OCI-LY3 (cell line): ENCODE data around the gene DHX57.

Experiments used
- H2AFZ ChIP-seq: fragments of 200-600, 300-600 bp; shearing (Covaris generic); 2 replicates; pipeline ENCODE4 v1.6.0; 2014; ENCODE audit warnings: antibody characterized with exemption, low read depth, low read length
- H3K27ac ChIP-seq: fragments of 200-600, 300-600 bp; sonication (generic); 2 replicates; pipeline ENCODE4 v1.5.1; 2014; ENCODE audit warnings: mild to moderate bottlenecking, low read length, moderate library complexity, mixed read lengths
- H3K27me3 ChIP-seq: fragments of 200-600, 300-600 bp; sonication (generic); 2 replicates; pipeline ENCODE4 v1.6.1; 2014; ENCODE audit warnings: low read depth, low read length, mixed read lengths
- H3K36me3 ChIP-seq: fragments of 200-600, 300-600 bp; sonication (generic); replicated peaks from 2 replicates; pipeline ENCODE3; 2014; ENCODE audit warnings: low read depth, low read length, mixed read lengths
- H3K4me1 ChIP-seq: fragments of 300-600, 200-600 bp; sonication (generic); 2 replicates; pipeline ENCODE4 v1.6.1; 2014; ENCODE audit warnings: low read length, mixed read lengths
- H3K4me2 ChIP-seq: fragments of 200-600, 300-600 bp; sonication (generic); 2 replicates; pipeline ENCODE4 v1.6.1; 2014; ENCODE audit warnings: low read length, mixed read lengths
- H3K4me3 ChIP-seq: fragments of 300-600, 200-600 bp; sonication (generic); 2 replicates; pipeline ENCODE4 v1.5.1; 2014; ENCODE audit warnings: antibody characterized with exemption, mild to moderate bottlenecking, low read length, moderate library complexity
- H3K79me2 ChIP-seq: fragments of 300-600, 200-600 bp; shearing (Covaris generic); 2 replicates; pipeline ENCODE4 v1.6.1; 2014; ENCODE audit warnings: mild to moderate bottlenecking, low read length, mixed read lengths
- H3K9ac ChIP-seq: fragments of 300-600, 200-600 bp; shearing (Covaris generic); 2 replicates; pipeline ENCODE4 v1.6.0; 2014; ENCODE audit warnings: mild to moderate bottlenecking, low read length, moderate library complexity
- H3K9me3 ChIP-seq: fragments of 200-600, 300-600 bp; shearing (Covaris generic); 2 replicates; pipeline ENCODE4 v1.6.1; 2014; ENCODE audit warnings: low read length, mixed read lengths; ENCODE audit not compliant: insufficient read depth
- H4K20me1 ChIP-seq: fragments of 200-600, 300-600 bp; sonication (generic); 2 replicates; pipeline ENCODE4 v1.6.1; 2016; ENCODE audit warnings: low read length, mixed read lengths; ENCODE audit not compliant: insufficient read depth
- CTCF ChIP-seq: fragments of 200-600, 300-600 bp; sonication (generic); IDR thresholded peaks from 2 replicates; pipeline ENCODE4 v1.5.1; 2014; ENCODE audit warnings: antibody characterized with exemption, low read length, low read depth
- EZH2phosphoT487 ChIP-seq: fragments of 200-600 bp; shearing (Covaris generic); IDR thresholded peaks from 2 replicates; pipeline ENCODE4 v1.6.1; 2018; ENCODE audit warnings: antibody characterized with exemption, mixed run types, low read depth

Gene DHX57

GRCh38 chr2:38875576-38876367 is at the start of gene DHX57, which contains the start of gene MORN2:
Gene DHX57 (minus strand): TSS chr2:38875934. CDS start chr2:38868405, 7,529 bp downstream.
Gene MORN2 (plus strand): TSS chr2:38875976.
- Histone ChIP-seq H3K9ac (peak within 1 kb of the TSS; percentile 64), H3K27ac (no peak within 1 kb of the TSS), H3K4me2 (peak within 1 kb of the TSS; percentile 93), H3K4me1 (peaks cover 9% of the 10 kb centered on the region), H3K79me2 (peaks cover 16% of the 10 kb centered on the region), H2AFZ (peak within 1 kb of the TSS; percentile 94), H4K20me1 (no peaks in the 10 kb centered on the region), H3K36me3 (peaks cover 5% of the 10 kb centered on the region), H3K4me3 (peak within 1 kb of the TSS; percentile 95), H3K27me3 (no peaks in the 10 kb centered on the region), H3K9me3 (no peaks in the 10 kb centered on the region)
- TF ChIP-seq EZH2phosphoT487 (no peak), CTCF (no peak)

GRCh38 chr2:38922902-38923301 is 47.2 kb upstream of the DHX57 start:
- Histone ChIP-seq H3K9ac (no peak overlapping the region), H4K20me1 (no peaks in the 10 kb centered on the region), H3K27ac (no peak overlapping the region), H2AFZ (no peak overlapping the region), H3K4me2 (no peak overlapping the region), H3K4me1 (no peaks in the 10 kb centered on the region), H3K27me3 (no peaks in the 10 kb centered on the region; the same call in 1 of the 2 replicates), H3K36me3 (no peaks in the 10 kb centered on the region), H3K79me2 (no peaks in the 10 kb centered on the region), H3K4me3 (no peak overlapping the region), H3K9me3 (no peaks in the 10 kb centered on the region)
- TF ChIP-seq CTCF (no peak), EZH2phosphoT487 (no peak)

GRCh38 chr2:38922389-38922788 is 46.7 kb upstream of the DHX57 start:
- H3K36me3 ChIP-seq, result no peaks in the 10 kb centered on the region
- no peak overlapping the region for H3K4me3 ChIP-seq
- H3K79me2 ChIP-seq, result no peaks in the 10 kb centered on the region
- H3K9me3 ChIP-seq, result no peaks in the 10 kb centered on the region
- TF ChIP-seq CTCF, result no peak
- no peak for TF ChIP-seq EZH2phosphoT487
- H4K20me1 ChIP-seq, result no peaks in the 10 kb centered on the region
- no peak overlapping the region for H3K4me2 ChIP-seq
- H3K27ac ChIP-seq, result no peak overlapping the region
- H2AFZ ChIP-seq, result no peak overlapping the region
- H3K27me3 ChIP-seq, result no peaks in the 10 kb centered on the region; the same call in 1 of the 2 replicates
- H3K4me1 ChIP-seq, result no peaks in the 10 kb centered on the region
- no peak overlapping the region for H3K9ac ChIP-seq

- Histone ChIP-seq H4K20me1 (no peaks in the 10 kb centered on the region), H3K4me1 (peaks cover 14% of the 10 kb centered on the region), H3K27ac (no peak overlapping the region), H3K9me3 (no peaks in the 10 kb centered on the region), H3K27me3 (no peaks in the 10 kb centered on the region; the same call in 1 of the 2 replicates), H3K4me3 (no peak overlapping the region), H3K9ac (no peak overlapping the region), H3K79me2 (no peaks in the 10 kb centered on the region), H3K4me2 (no peak overlapping the region), H2AFZ (no peak overlapping the region), H3K36me3 (no peaks in the 10 kb centered on the region)
- TF ChIP-seq CTCF (no peak), EZH2phosphoT487 (no peak)
Observed at GRCh38 chr2:38912619-38913018, 36.9 kb upstream of the DHX57 start.
